Embryonic facial prominence (tissue), 1 donor: ENCODE results near the gene SLC17A5.
"Not testable (repeated sequence)": the region's sequence is repeated elsewhere in the genome, so short reads cannot be mapped to it uniquely, and the experiment has no call there.

Experiments used
- DNase-seq: peaks from one replicate; pipeline ENCODE4 v3.0.0-alpha.2; 2016; ENCODE audit errors: extremely low spot score

Gene SLC17A5

GRCh38 chr6:73665686-73666319 is 12.0 kb upstream of the SLC17A5 start:
- no peak for DNase-seq

GRCh38 chr6:73664701-73665100 is 10.9 kb upstream of the SLC17A5 start:
- no peak for DNase-seq

- no peak for DNase-seq
Observed at GRCh38 chr6:73657201-73657600, 3.4 kb upstream of the SLC17A5 start.

- no peak for DNase-seq
Observed at GRCh38 chr6:73656531-73657145, 2.8 kb upstream of the SLC17A5 start.

- DNase-seq: no peak
Observed at GRCh38 chr6:73655341-73655917, 1.6 kb upstream of the SLC17A5 start.

- DNase-seq: peak; percentile 33
Observed at GRCh38 chr6:73652637-73653570, 888 bp downstream of the SLC17A5 start.

- no peak for DNase-seq
Observed at GRCh38 chr6:73649783-73650182, 4.0 kb downstream of the SLC17A5 start.

GRCh38 chr6:73648166-73648565 is 5.6 kb downstream of the SLC17A5 start:
- DNase-seq: no peak

- DNase-seq: no peak
Observed at GRCh38 chr6:73644941-73645591, 8.7 kb downstream of the SLC17A5 start.

GRCh38 chr6:73644030-73644429 is 9.8 kb downstream of the SLC17A5 start:
- DNase-seq: no peak

- DNase-seq: no peak
Observed at GRCh38 chr6:73642530-73642929, 11.3 kb downstream of the SLC17A5 start.

GRCh38 chr6:73640179-73640750 is 13.5 kb downstream of the SLC17A5 start:
- DNase-seq: no peak

GRCh38 chr6:73639040-73639439 is 14.8 kb downstream of the SLC17A5 start:
- no peak for DNase-seq

GRCh38 chr6:73637404-73637803 is 16.4 kb downstream of the SLC17A5 start:
- no peak for DNase-seq

- no peak for DNase-seq
Observed at GRCh38 chr6:73636048-73636447, 17.7 kb downstream of the SLC17A5 start.

GRCh38 chr6:73632346-73632745 is 21.4 kb downstream of the SLC17A5 start:
- no peak for DNase-seq

- no peak for DNase-seq
Observed at GRCh38 chr6:73631849-73632248, 21.9 kb downstream of the SLC17A5 start.

- DNase-seq: no peak
Observed at GRCh38 chr6:73630401-73630800, 23.4 kb downstream of the SLC17A5 start.

GRCh38 chr6:73624896-73625295 is 28.9 kb downstream of the SLC17A5 start:
- DNase-seq: no peak

- not testable (repeated sequence) for DNase-seq
Observed at GRCh38 chr6:73623480-73623879, 30.3 kb downstream of the SLC17A5 start.

GRCh38 chr6:73618082-73618481 is 35.7 kb downstream of the SLC17A5 start:
- DNase-seq: not testable (repeated sequence)
